Fibroblast of villous mesenchyme (primary cell): ENCODE results near the gene ANO1. TPM values are rescaled to one million over a fixed set of nuclear protein-coding genes. Genes with fewer than 3 reads are reported as not detected.

ENCODE experiments used
- DNase-seq: peaks from one replicate; pipeline ENCODE4 v3.0.0-alpha.2; 2010; ENCODE audit warnings: low read depth
- H3K4me3 ChIP-seq: 2 replicates; pipeline ENCODE4 v1.5.1; 2011; ENCODE audit warnings: low read depth, mild to moderate bottlenecking, low read length
- total RNA-seq: library from RNA; depleted of rRNA; stranded (reverse); fragments of >200 nt; gene quantifications from 2 replicates; pipeline ENCODE4 v1.2.3, GENCODE V29; 2012
- TF ChIP-seq, protein P1 (sequence below): IDR thresholded peaks from 2 replicates; pipeline ENCODE4 v1.5.1; 2012; ENCODE audit warnings: low read depth, mild to moderate bottlenecking, low read length; ENCODE audit not compliant: insufficient read depth

Gene ANO1
- total RNA-seq, 1 donor: not detected

GRCh38 chr11:70174547-70175235 lies 96.6 kb downstream of the ANO1 start:
- TF ChIP-seq, protein P1, sequence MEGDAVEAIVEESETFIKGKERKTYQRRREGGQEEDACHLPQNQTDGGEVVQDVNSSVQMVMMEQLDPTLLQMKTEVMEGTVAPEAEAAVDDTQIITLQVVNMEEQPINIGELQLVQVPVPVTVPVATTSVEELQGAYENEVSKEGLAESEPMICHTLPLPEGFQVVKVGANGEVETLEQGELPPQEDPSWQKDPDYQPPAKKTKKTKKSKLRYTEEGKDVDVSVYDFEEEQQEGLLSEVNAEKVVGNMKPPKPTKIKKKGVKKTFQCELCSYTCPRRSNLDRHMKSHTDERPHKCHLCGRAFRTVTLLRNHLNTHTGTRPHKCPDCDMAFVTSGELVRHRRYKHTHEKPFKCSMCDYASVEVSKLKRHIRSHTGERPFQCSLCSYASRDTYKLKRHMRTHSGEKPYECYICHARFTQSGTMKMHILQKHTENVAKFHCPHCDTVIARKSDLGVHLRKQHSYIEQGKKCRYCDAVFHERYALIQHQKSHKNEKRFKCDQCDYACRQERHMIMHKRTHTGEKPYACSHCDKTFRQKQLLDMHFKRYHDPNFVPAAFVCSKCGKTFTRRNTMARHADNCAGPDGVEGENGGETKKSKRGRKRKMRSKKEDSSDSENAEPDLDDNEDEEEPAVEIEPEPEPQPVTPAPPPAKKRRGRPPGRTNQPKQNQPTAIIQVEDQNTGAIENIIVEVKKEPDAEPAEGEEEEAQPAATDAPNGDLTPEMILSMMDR: no peak
- H3K4me3 ChIP-seq: no peak overlapping the region
- DNase-seq: no peak

GRCh38 chr11:70175236-70175698 lies 97.2 kb downstream of the ANO1 start:
- DNase-seq: no peak
- TF ChIP-seq, protein P1: no peak
- H3K4me3 ChIP-seq: no peak overlapping the region

GRCh38 chr11:70176940-70177689 lies 99.0 kb downstream of the ANO1 start:
- TF ChIP-seq, protein P1: peak; percentile 40
- no peak overlapping the region for H3K4me3 ChIP-seq
- DNase-seq: peak; percentile 3

DNA sequence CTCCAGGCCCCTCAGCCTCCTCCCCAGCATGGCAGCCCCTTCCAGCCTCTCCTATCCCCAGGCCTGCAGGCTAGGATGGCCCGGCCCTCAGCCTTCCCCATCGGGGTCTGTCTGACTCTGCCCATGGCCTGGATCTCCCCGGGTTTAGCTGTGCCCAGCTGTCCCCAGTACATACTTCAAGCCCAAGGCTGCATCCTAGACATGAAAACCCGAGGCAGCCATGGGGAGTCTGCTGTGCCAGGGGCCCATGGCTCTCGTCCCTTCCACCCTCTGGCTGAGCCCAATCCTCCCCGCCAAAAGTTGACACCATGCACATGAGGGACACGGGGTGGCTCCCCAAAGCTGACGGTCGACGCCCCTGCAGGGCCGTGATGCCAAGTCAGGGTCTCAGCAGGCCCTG lies 102.8 kb downstream of the ANO1 start:
- TF ChIP-seq, protein P1: no peak
- H3K4me3 ChIP-seq: no peak overlapping the region
- DNase-seq: no peak

DNA sequence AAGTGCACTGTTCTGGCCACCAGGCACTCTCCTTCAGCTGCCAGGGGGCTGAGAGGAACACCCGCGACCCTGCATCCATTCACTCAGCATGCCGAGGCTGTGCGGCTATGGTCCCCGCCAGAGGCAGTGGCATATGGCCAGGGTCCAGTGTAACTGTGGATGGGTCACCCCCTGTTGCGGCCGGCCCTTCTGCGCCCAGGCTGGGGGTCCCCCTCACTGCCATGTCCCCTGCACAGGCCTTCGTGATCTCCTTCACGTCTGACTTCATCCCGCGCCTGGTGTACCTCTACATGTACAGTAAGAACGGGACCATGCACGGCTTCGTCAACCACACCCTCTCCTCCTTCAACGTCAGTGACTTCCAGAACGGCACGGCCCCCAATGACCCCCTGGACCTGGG lies 104.1 kb downstream of the ANO1 start:
- H3K4me3 ChIP-seq: no peak overlapping the region
- no peak for DNase-seq
- TF ChIP-seq, protein P1: no peak

DNA sequence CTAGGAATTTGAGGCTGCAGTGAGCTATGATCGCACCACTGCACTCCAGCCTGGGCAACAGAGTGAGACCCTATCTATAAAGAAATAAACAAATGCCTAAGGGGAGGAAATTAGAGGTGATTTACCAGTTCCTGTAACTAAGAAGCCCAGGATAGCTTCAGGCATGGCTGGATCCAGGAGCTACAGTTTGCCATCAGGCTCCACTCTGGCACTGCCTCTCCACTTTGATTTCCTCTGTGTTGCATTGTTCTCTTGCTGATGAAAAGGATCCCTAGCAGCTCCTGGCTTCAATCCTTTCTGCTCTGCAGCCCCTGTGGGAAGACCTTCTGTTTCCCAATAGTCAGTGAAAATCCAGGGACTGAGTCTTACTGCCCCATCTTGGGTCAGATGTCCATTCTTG lies 104.9 kb downstream of the ANO1 start:
- no peak for DNase-seq
- TF ChIP-seq, protein P1: no peak
- H3K4me3 ChIP-seq: no peak overlapping the region
